Measurements from ENCODE around the gene ZBTB7C. TPM values are rescaled to one million over a fixed set of nuclear protein-coding genes. Genes with fewer than 3 reads are reported as not detected.

ZBTB7C gene
- total and polyA plus RNA-seq, 10 of the 15 experiments (the other 5 are each of a cell fraction or from before 2014, with no cell fraction given): under 0.01 to 0.08 (median 0.01) TPM; not detected in 7

- H3K36me3 ChIP-seq (ENCODE audit: control insufficient read depth in 2 of 2, insufficient read depth in 2 of 2, low read length in 1 of 2): no peaks in the 10 kb centered on the region
- ATAC-seq (no peak), DNase-seq (ENCODE audit: low read depth, low spot score) (no peak), FAIRE-seq (no peak)
- WGBS (ENCODE audit: insufficient coverage, insufficient replicate concordance, low lambda C conversion rate, missing lambda C conversion rate): 22% methylated on average over 10 of the region's 10 CpGs
- H3K9ac ChIP-seq (ENCODE audit: control insufficient read depth, insufficient read depth, low read length): no peak overlapping the region
- ChIA-PET RAD21 (ENCODE audit: unreplicated experiment) (no interaction called here), CTCF (no interaction called here), POLR2A (no interaction called here), SMC1A (ENCODE audit: uncharacterized antibody, unreplicated experiment) (no interaction called here)
- no peaks in the 10 kb centered on the region for H4K20me1 ChIP-seq (ENCODE audit: control insufficient read depth, insufficient read depth)
- no peak for TF ChIP-seq PAX8 (IDR thresholded peaks at IDR 0.05)
- no peak for TF ChIP-seq CHD4 (IDR thresholded peaks at IDR 0.05)
- no peak for TF ChIP-seq ZNF384 (IDR thresholded peaks at IDR 0.05; ENCODE audit: borderline replicate concordance, low read depth, low read length)
- no peak for TF ChIP-seq PML (IDR thresholded peaks at IDR 0.05; ENCODE audit: low read length)
- TF ChIP-seq ZNF217 (IDR thresholded peaks at IDR 0.05): no peak
- no peak for TF ChIP-seq MXI1 (IDR thresholded peaks at IDR 0.05; ENCODE audit: low read depth, low read length)
- TF ChIP-seq FOXM1 (IDR thresholded peaks at IDR 0.05; ENCODE audit: low read depth, low read length): no peak
- TF ChIP-seq CTCF (IDR thresholded peaks at IDR 0.05 in 2 of 3, conservative IDR thresholded peaks at IDR 0.05 in 1 of 3; ENCODE audit: control insufficient read depth in 2 of 3, extremely low read depth in 1 of 3, insufficient read depth in 1 of 3, low read depth in 3 of 3, low read length in 3 of 3): no peak
- TF ChIP-seq CHD1 (IDR thresholded peaks at IDR 0.05; ENCODE audit: low read depth, low read length): no peak
- no peak for TF ChIP-seq MEF2A (IDR thresholded peaks at IDR 0.05; ENCODE audit: insufficient read depth, low read depth, low read length)
- no peak for TF ChIP-seq RCOR1 (conservative IDR thresholded peaks at IDR 0.05; ENCODE audit: low read depth, low read length)
- TF ChIP-seq RBBP5 (conservative IDR thresholded peaks at IDR 0.05): no peak
- TF ChIP-seq PKNOX1 (IDR thresholded peaks at IDR 0.05): no peak
- no peak for TF ChIP-seq POLR2AphosphoS2 (IDR thresholded peaks at IDR 0.05; ENCODE audit: low read depth, low read length)
- TF ChIP-seq ETV6 (conservative IDR thresholded peaks at IDR 0.05 in 1 of 2, IDR thresholded peaks at IDR 0.05 in 1 of 2; ENCODE audit: borderline replicate concordance in 1 of 2, low read depth in 1 of 2): no peak
- TF ChIP-seq SIN3A (IDR thresholded peaks at IDR 0.05; ENCODE audit: low read depth, low read length): no peak
- no peak for TF ChIP-seq NRF1 (conservative IDR thresholded peaks at IDR 0.05; ENCODE audit: low read depth, low read length)
- no peak for TF ChIP-seq IRF5 (IDR thresholded peaks at IDR 0.05; ENCODE audit: borderline replicate concordance)
- no peak for TF ChIP-seq MYB (IDR thresholded peaks at IDR 0.05; ENCODE audit: borderline replicate concordance, low read depth, low read length)
- no peak for TF ChIP-seq POLR2A (IDR thresholded peaks at IDR 0.05; ENCODE audit: low read depth, low read length)
- H3K4me2 ChIP-seq (ENCODE audit: control insufficient read depth, insufficient read depth): no peak overlapping the region
- H3K27ac ChIP-seq (ENCODE audit: control insufficient read depth, insufficient read depth): no peak overlapping the region
- no peaks in the 10 kb centered on the region for H3K79me2 ChIP-seq (ENCODE audit: control insufficient read depth, insufficient read depth, low read length)
- in situ Hi-C loops (cut with MboI) (no loop called here), intact Hi-C loops (cut with micrococcal nuclease; ENCODE audit: unreplicated experiment) (no loop called here)
- no TSS peak for BruUV-seq (replicated peaks)
- H3K9me3 ChIP-seq (replicated peaks; ENCODE audit: control insufficient read depth, insufficient read depth, low read length): no peaks in the 10 kb centered on the region
- no peak overlapping the region for H2AFZ ChIP-seq (ENCODE audit: control insufficient read depth, low read depth, low read length)
- H3K4me1 ChIP-seq (ENCODE audit: control insufficient read depth, insufficient read depth, low read length): no peaks in the 10 kb centered on the region
- H3K27me3 ChIP-seq (replicated peaks in 1 of 2; ENCODE audit: control insufficient read depth in 2 of 2, insufficient read depth in 2 of 2, low read length in 1 of 2): peaks cover 3 to 4% of the 10 kb centered on the region in 2 experiments
- H3K4me3 ChIP-seq: no peak overlapping the region
Observed at GRCh38 chr18:48075707-48076093, 333.5 kb downstream of the ZBTB7C start.

Data from GM12878 (cell line).